ENCODE measurements around the gene TNFRSF11A. TPM values are rescaled to one million over a fixed set of nuclear protein-coding genes. Genes with fewer than 3 reads are reported as not detected.

TNFRSF11A gene
- total RNA-seq, 1 donor from 2014 or later: 3.9 TPM

GRCh38 chr18:62348474-62348873 lies 23.4 kb downstream of the TNFRSF11A start:
- Histone ChIP-seq H3K27me3 (no peaks in the 10 kb centered on the region), H3K4me1 (no peaks in the 10 kb centered on the region), H3K4me3 (no peak overlapping the region), H3K36me3 (no peaks in the 10 kb centered on the region), H3K27ac (no peak overlapping the region), H3K9me3 (no peaks in the 10 kb centered on the region)
- no peak for DNase-seq (ENCODE audit: extremely low spot score in 2 of 2)
- intact Hi-C loops (cut with DNase I): no loop called here
- TF ChIP-seq POLR2AphosphoS5 (IDR thresholded peaks at IDR 0.05; ENCODE audit: insufficient read depth in 1 of 2, low read depth in 1 of 2) (no peak), POLR2A (IDR thresholded peaks at IDR 0.05) (no peak)
- TF ChIP-seq, protein P1, sequence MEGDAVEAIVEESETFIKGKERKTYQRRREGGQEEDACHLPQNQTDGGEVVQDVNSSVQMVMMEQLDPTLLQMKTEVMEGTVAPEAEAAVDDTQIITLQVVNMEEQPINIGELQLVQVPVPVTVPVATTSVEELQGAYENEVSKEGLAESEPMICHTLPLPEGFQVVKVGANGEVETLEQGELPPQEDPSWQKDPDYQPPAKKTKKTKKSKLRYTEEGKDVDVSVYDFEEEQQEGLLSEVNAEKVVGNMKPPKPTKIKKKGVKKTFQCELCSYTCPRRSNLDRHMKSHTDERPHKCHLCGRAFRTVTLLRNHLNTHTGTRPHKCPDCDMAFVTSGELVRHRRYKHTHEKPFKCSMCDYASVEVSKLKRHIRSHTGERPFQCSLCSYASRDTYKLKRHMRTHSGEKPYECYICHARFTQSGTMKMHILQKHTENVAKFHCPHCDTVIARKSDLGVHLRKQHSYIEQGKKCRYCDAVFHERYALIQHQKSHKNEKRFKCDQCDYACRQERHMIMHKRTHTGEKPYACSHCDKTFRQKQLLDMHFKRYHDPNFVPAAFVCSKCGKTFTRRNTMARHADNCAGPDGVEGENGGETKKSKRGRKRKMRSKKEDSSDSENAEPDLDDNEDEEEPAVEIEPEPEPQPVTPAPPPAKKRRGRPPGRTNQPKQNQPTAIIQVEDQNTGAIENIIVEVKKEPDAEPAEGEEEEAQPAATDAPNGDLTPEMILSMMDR (IDR thresholded peaks at IDR 0.05): no peak

DNA sequence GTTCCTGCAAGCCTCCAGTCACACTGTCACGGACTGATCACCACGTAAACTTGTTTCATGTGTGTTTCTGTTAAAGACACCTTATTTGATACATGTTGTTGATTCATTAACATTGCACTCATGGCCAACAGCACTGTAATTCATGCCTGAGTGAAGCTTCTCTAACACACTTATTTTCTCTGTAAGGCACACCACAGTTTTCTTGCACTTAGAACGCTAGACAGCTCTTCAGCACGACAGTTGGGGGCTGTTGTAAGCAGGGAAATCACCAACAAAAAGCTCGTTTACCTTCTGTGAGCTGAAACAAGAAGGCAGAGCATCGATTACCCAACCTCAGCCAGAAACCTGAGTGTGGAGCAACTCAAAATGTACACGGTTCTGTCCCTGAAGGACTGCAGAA lies 28.1 kb downstream of the TNFRSF11A start:
- H3K4me3 ChIP-seq: no peak overlapping the region
- TF ChIP-seq, protein P1 (IDR thresholded peaks at IDR 0.05): no peak
- TF ChIP-seq POLR2A (IDR thresholded peaks at IDR 0.05): no peak
- no peaks in the 10 kb centered on the region for H3K36me3 ChIP-seq
- H3K27ac ChIP-seq: no peak overlapping the region
- intact Hi-C loops (cut with DNase I): no loop called here
- DNase-seq (ENCODE audit: extremely low spot score in 2 of 2): no peak
- H3K4me1 ChIP-seq: no peaks in the 10 kb centered on the region
- no peaks in the 10 kb centered on the region for H3K27me3 ChIP-seq
- H3K9me3 ChIP-seq: no peaks in the 10 kb centered on the region

DNA sequence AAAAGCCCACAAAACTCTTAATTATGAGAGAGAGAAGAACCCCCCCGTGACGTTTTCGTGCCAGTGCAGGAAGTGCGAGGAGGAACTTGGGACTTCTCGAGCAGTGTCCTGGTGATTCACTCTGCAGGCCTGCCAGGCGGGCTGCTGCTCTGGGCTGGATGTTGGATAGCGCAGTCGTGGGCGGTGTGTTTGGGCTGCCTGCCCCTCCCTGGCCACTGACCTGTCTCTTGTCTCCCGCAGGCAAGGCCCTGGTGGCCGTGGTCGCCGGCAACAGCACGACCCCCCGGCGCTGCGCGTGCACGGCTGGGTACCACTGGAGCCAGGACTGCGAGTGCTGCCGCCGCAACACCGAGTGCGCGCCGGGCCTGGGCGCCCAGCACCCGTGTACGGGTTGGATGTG lies 29.0 kb downstream of the TNFRSF11A start:
- H3K4me3 ChIP-seq: no peak overlapping the region
- no peaks in the 10 kb centered on the region for H3K36me3 ChIP-seq
- intact Hi-C loops (cut with DNase I): no loop called here
- no peak for DNase-seq (ENCODE audit: extremely low spot score in 2 of 2)
- no peaks in the 10 kb centered on the region for H3K9me3 ChIP-seq
- no peak for TF ChIP-seq POLR2AphosphoS5 (IDR thresholded peaks at IDR 0.05; ENCODE audit: insufficient read depth in 1 of 2, low read depth in 1 of 2)
- TF ChIP-seq, protein P1 (IDR thresholded peaks at IDR 0.05): no peak
- TF ChIP-seq POLR2A (IDR thresholded peaks at IDR 0.05): no peak
- no peaks in the 10 kb centered on the region for H3K27me3 ChIP-seq
- no peak overlapping the region for H3K27ac ChIP-seq
- no peaks in the 10 kb centered on the region for H3K4me1 ChIP-seq

- no peak for DNase-seq (ENCODE audit: extremely low spot score in 2 of 2)
- Histone ChIP-seq H3K4me1 (no peaks in the 10 kb centered on the region), H3K27ac (no peak overlapping the region), H3K36me3 (no peaks in the 10 kb centered on the region), H3K27me3 (no peaks in the 10 kb centered on the region), H3K4me3 (no peak overlapping the region), H3K9me3 (no peaks in the 10 kb centered on the region)
- intact Hi-C loops (cut with DNase I): no loop called here
- TF ChIP-seq POLR2A (IDR thresholded peaks at IDR 0.05) (no peak), POLR2AphosphoS5 (IDR thresholded peaks at IDR 0.05; ENCODE audit: insufficient read depth in 1 of 2, low read depth in 1 of 2) (no peak)
- TF ChIP-seq, protein P1 (IDR thresholded peaks at IDR 0.05): no peak
These were observed 32.1 kb downstream of the TNFRSF11A start for GRCh38 chr18:62357079-62357719.

DNA sequence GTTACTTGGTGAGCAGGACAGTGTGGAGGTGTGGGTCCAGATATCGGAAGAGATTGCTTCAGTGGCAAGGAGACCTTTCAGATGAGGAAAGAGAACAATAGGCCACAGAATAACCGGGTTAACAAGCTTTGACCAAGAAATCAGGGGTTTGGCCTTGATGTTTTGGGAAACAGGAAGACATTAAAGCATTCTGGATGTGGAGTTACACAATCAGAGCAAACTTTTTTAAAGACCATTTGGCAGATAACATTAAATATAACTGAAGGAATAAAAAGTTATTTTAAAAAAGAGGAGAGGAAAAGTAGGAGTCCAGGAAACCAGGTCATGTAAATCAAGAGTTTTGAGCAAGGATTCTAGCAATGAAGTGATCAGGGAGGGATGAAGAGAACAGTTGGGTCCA lies 35.7 kb downstream of the TNFRSF11A start:
- Histone ChIP-seq H3K27me3 (no peaks in the 10 kb centered on the region), H3K4me3 (no peak overlapping the region), H3K27ac (no peak overlapping the region), H3K4me1 (no peaks in the 10 kb centered on the region), H3K9me3 (no peaks in the 10 kb centered on the region), H3K36me3 (no peaks in the 10 kb centered on the region)
- DNase-seq (ENCODE audit: extremely low spot score in 2 of 2): no peak
- intact Hi-C loops (cut with DNase I): no loop called here
- TF ChIP-seq POLR2A (IDR thresholded peaks at IDR 0.05) (no peak), POLR2AphosphoS5 (IDR thresholded peaks at IDR 0.05; ENCODE audit: insufficient read depth in 1 of 2, low read depth in 1 of 2) (peak in 1 of 2 donors; percentile 30)
